ENCODE results near the gene ACAD11. TPM values are rescaled to one million over a fixed set of nuclear protein-coding genes. Genes with fewer than 3 reads are reported as not detected.

Gene ACAD11
- polyA plus RNA-seq, 1 donor = 11.3 TPM

GRCh38 chr3:132509506-132509905 lies 150.1 kb downstream of the ACAD11 start:
- no peak for DNase-seq (ENCODE audit: low read depth)

GRCh38 chr3:132509096-132509495 lies 150.5 kb downstream of the ACAD11 start:
- no peak for DNase-seq (ENCODE audit: low read depth)

Other genes with a start within 250 kb of the ACAD11 start
- 33.2 TPM for gene DNAJC13, start 242.3 kb downstream of the ACAD11 start, polyA plus RNA-seq (ENCODE audit: insufficient read length)
- 1.6 TPM for gene ACKR4, start 62.5 kb downstream of the ACAD11 start, polyA plus RNA-seq (ENCODE audit: insufficient read length)
- 32.4 TPM for gene UBA5, start 520 bp upstream of the ACAD11 start, polyA plus RNA-seq (ENCODE audit: insufficient read length)
- gene NPHP3, start 62.6 kb upstream of the ACAD11 start, polyA plus RNA-seq (ENCODE audit: insufficient read length) = 29.2 TPM